Hematopoietic multipotent progenitor cell treated with erythropoietin and hydrocortisone succinate and interleukin-3 and kit ligand, for 4 days (in vitro differentiated cells): Measurements from ENCODE around the gene SSR4.

Source experiments
- DNase-seq: peaks from one replicate; pipeline ENCODE4 v3.0.0-alpha.2; 2015

Gene SSR4

GRCh38 chrX:153831429-153832150 lies 37.1 kb downstream of the SSR4 start:
- DNase-seq = peak; percentile 21

- no peak for DNase-seq
Observed at GRCh38 chrX:153832728-153833127, 38.3 kb downstream of the SSR4 start.

GRCh38 chrX:153836921-153837320 lies 42.5 kb downstream of the SSR4 start:
- no peak for DNase-seq

- no peak for DNase-seq
Observed at GRCh38 chrX:153844509-153845082, 50.1 kb downstream of the SSR4 start.

GRCh38 chrX:153845195-153845594 lies 50.7 kb downstream of the SSR4 start:
- no peak for DNase-seq

GRCh38 chrX:153845842-153846241 lies 51.4 kb downstream of the SSR4 start:
- DNase-seq = no peak
